Activated CD4-positive, alpha-beta T cell treated with anti-CD3 and anti-CD28 coated beads for 4 hours (primary cell): ENCODE data around the gene SDHB.

Experiments
- DNase-seq, 2 donors: peaks; one replicate each; pipeline ENCODE4 v3.0.0-alpha.2; 2020

Gene SDHB

DNA sequence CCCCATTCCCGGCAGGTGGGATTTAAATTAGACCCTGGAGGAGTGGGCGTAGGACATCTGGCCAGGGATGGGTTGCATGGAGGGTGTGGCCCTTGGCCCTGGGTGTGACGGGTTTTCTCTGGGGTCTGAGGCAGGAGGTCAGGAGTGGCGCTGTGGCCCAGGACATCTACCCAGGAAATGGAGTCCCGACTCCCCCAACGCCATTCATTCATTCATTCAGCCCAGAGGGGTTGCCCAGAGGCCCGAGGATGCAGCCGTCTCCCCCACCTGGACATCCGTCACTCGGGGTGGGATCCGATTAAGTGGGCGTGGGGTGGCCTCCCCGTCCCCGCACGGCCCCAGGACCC lies 42.8 kb downstream of the SDHB start:
- no peak for DNase-seq

- no peak for DNase-seq
These were observed 44.1 kb downstream of the SDHB start for GRCh38 chr1:17009706-17010105.

GRCh38 chr1:17008208-17008855 lies 45.5 kb downstream of the SDHB start:
- no peak for DNase-seq

DNA sequence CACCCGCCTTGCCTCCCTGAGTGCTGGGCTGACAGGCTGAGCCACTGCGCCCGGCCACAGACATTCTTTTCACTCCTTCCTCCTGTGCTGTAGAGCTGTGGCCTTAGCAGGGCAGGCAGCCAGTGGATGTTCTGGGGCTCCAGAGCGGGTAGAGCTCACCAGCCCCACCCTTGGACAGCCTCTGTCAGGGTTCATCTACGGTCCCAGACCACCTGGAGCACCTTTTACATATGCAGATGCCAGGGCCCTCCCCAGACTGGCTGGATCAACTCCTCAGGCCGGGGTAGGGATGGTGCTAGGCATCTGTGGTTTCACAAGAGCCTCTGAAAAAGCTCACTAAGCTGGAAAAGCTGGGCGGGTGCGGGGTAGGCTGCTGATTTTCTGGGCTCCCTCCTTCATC lies 46.7 kb downstream of the SDHB start:
- DNase-seq: no peak

DNA sequence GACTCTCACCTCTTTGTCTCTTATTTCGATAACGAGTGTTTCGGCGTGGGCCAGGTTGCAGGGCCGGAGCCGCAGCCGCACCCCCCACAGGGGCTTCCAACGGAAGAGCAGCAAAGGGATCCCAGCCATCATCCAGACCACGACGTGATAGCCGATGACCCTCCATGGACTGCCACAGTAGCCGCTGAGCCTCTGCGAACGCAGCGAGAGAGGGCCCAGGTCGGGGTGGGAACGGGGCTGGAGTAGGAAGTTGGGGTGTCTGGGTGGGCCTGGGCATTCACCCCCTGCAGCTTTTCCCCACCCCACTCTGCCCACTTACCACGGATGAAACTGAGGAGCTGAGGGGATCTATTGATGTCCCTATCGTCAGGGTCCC lies 48.5 kb downstream of the SDHB start:
- DNase-seq: no peak

DNA sequence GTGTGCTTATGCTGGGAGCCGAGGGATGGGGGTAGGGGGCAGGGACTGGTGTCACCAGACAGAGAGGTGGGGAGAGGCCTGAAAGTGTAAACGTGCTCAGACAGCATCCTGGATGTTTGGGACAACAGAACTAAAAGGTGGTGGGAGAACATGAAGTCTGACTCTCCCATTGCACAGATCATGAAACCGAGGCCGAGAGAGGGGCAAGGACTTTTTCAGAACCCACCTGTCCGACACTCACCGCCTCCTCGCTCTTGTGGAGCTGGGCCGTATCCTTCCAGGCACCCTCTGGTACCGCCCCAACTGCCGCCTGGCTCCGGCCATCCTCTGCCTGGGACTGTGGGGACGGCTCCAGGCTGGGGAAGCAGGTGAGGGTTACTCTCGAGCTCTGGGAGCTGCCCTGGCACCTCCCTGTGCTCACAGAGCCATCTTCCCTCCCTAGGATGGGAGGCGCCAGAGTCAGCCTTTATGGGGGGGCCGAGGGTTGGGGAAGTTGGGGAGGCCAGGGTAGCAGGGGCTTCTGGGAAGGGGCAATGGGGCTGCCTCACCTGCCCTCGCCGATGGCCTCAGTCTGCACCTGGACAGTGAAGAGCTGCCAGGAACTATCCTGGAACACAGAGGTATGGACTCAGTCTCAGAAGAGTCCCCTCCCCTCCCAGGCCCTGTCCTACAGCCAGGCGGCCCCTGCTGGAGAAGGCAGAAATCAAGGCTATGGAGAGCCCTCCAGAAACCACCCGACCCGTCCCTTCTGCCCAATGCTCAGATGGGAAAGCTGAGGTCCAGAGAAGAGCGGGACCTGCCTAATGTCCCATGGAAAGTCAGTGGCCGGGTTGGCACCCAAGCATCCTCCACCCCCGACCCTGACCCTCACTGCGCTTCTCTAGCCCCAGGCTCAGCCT lies 49.1 kb downstream of the SDHB start:
- no peak for DNase-seq

DNA sequence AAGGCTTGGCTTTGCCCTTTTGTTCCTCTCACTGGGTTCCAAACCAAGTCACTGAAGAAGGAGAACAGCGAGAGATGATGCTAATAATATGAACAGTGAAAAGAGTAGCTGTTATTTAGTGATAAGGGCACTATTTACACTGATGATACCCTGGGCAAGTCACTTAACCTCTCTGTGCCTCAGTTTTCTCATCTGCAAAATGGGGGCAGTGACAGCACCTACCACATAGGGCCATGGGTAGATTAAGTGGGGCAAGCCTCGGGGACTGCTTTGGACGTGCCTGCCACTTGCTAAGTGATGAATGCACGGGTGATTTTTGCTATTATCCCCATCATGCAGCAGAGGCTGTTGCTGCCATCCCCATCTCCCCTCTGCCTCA lies 51.3 kb downstream of the SDHB start:
- DNase-seq: no peak

DNA sequence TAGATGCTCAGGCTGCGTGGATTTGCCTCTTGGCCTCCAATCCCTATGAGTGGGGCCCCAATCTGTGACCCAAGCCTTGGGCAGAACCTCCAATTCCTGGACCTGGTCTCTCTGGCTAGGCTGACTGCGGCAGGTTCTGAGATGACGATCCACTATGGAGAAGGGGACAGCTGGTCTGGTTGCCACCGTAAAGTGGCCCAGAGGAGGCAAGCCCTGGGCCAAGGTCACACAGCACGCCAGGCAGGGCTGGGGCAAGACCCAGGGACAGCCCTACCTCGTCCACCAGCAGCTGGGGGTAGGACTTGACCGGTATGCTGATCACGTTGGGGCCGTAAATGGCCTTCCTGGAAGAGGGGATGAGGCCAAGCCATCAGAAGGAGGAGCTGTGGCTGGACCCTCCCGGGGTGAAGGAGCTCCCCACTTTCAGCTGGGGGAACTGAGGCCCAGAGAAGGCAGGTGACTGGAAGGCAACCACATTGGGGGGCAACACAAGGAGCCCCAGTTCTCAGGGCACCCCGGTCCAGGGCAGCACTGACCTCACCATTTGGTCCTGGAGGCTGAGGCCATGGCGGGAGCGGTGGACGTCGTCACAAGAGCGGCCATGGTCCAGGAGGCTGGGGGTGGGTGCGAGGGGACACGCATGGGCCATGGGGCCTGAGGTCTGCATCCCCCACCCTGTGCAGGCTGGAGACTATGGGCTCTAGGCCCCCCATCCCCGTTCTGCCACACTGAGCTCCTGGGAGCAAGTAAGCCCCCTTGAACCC lies 51.9 kb downstream of the SDHB start:
- DNase-seq: no peak

GRCh38 chr1:16999863-17000262 lies 54.0 kb downstream of the SDHB start:
- DNase-seq: no peak

- DNase-seq: no peak
These were observed 55.2 kb downstream of the SDHB start for GRCh38 chr1:16998589-16998988.

DNA sequence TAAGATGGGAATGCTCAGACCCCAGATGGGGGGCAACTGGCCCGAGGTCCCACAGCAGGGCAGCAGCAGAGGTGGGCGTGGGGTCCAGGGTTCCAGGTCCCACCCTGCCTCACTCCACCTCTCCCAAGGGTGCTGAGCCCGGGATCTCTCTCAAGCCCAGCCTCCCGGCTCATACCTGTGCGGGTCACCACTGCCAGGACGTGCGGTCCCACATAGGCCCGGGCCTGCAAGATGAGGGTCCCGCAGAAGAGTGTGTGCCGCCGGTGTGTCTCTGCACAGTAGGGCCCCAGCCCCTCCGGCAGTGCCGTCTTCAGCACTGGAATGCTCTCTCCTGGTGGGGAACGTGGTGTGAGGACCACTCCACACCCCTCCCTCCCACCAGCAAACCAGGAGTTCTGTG lies 57.0 kb downstream of the SDHB start:
- DNase-seq: no peak

- DNase-seq: no peak
These were observed 60.3 kb downstream of the SDHB start for GRCh38 chr1:16993521-16994038.

GRCh38 chr1:16992675-16993074 lies 61.2 kb downstream of the SDHB start:
- DNase-seq: no peak

- DNase-seq: no peak
These were observed 61.7 kb downstream of the SDHB start for GRCh38 chr1:16992102-16992501.

DNA sequence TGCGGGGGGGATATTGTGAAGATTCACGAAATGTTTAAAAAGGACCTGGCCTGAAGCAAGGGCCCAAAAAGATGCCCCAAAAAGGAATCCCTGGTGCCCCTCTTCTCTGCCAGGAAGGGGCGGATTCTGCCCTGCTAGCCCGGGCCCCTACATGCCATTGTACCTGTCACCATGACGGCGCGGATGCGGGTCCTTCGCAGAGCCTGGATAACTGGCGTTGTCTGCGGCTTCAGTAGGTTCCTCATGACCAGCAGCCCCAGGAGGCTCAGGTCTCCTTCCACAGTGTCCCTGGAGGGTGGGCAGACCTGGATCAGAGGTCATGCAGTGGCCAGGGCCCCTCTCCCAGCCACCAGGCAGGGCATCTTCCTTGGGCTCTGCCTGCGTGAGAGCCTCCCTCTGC lies 62.3 kb downstream of the SDHB start:
- no peak for DNase-seq

DNA sequence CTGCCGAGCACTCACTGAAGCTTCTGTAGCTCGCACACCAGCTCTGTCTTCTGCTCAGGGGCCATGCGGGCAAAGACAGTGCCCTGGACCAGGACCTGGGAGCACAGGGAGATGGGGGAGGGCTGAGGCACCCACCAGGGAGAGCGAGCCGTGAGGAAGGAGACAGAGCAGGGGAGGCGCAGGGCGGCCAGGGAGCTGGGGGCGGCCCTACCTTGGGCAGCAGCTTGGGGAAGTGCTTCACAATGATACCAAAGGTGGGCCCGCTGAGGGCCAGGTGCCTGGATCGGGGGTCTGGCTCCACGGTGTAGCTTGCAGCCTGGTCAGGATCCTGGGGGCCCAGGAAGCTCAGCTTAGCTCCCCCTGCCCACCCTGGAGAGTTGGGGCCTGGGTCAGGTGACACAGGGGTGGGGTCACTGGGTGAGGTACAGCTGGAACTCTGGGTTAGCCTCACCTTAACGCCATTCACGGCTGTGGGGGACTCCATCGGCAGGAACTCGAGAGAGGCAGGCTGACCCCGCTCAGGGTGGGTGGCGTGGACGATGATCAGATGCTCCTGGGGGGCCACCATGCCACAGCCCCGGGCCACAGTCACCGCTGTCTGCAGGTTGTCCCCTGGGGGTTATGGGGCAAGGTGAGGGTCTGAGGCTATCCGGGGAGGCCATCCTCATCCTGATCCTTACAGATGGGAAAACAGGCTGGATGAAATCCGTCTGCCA lies 64.0 kb downstream of the SDHB start:
- no peak for DNase-seq

DNA sequence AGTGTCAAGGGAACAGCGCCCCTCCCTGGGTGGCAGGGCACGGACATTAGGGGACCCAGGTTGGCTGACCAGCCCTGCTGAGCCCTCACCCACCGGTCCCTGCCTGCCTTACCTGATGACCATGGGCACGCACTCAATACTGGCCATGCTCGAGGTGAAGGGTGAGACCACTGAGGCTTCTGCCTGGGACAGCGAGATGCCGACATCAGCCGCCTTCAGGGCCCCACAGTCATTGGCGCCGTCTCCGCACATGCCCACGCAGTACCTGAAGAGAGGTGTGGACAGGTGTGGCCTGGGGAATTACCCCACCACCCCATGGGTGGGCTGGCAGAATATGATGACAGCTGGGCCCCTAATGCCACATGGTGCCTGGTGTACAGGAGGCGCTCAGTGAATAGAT lies 65.6 kb downstream of the SDHB start:
- no peak for DNase-seq

- no peak for DNase-seq
These were observed 66.9 kb downstream of the SDHB start for GRCh38 chr1:16986962-16987361.

DNA sequence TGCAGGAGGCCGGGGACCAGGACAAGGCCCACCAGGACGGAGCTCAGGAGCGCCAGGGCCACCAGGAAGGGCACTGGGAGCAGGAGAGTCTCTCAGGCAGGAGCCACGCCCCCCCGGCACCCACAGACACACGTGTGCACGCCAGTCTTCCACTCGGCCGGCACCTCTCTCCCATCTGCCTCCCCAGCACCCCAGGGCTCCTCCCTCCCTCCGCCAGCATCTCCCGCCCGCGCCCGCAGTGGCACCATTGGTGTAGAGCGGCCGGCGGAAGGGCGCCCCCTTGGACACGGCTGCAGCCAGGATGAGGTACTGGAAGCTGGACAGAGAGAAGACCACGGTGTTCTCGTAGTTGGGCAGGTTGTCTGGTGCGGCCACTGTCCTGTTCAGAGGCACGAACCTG lies 67.3 kb downstream of the SDHB start:
- DNase-seq: no peak

GRCh38 chr1:16986113-16986512 lies 67.7 kb downstream of the SDHB start:
- DNase-seq: no peak

DNA sequence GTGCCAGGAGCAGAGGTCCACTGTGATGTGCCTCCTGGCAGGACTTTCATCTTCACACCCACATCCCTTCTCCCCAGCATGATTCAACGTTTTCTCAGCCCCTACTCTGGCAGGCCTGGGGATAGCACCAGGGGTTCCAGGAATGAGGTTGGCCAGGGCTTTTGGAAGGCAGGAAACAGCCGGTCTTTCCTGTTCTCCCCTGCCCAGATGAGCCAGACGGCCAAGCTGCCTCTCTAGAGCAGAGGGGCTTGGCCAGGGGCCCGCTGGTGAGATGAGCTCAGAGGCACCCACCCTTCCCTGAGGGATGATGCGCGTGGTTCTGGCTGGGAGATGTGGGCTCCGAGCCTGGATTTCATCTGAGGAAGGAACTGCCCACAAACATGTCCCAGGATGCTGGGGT lies 69.1 kb downstream of the SDHB start:
- no peak for DNase-seq

- DNase-seq: no peak
These were observed 70.2 kb downstream of the SDHB start for GRCh38 chr1:16983649-16984048.

DNA sequence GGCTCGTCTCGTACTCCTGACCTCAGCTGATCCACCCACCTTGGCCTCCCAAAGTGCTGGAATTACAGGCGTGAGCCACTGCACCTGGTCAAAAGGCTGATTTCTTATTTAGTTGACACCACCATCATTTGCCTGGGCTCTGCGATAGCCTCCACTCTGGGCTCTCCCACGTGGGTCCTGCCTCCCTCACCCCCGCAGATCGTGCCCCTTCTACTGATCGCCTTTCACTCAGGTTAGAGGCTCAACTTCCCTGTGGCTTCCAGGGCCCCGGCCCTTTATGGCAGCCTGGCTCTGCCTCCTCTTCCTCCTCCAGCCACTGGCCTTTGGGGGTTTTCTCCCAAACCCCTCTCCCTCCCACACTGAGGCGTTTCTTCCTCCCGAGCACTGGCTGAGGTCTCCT lies 70.9 kb downstream of the SDHB start:
- DNase-seq: no peak
